Large intestine (tissue), 3 donors: Measurements from ENCODE around the gene STX4. TPM values are rescaled to one million over a fixed set of nuclear protein-coding genes. Genes with fewer than 3 reads are reported as not detected.

Experiments
- DNase-seq, 2 donors: peaks; one replicate each; pipeline versions ENCODE4 v3.0.0 to v3.0.0-alpha.2; 2013
- H3K27ac ChIP-seq: one replicate; pipeline ENCODE4 v1.5.1; 2013; ENCODE audit warnings: low read length
- H3K27me3 ChIP-seq: 2 replicates; pipeline ENCODE4 v1.6.1; 2013; ENCODE audit warnings: low read length; ENCODE audit not compliant: control insufficient read depth, insufficient read depth
- H3K36me3 ChIP-seq: 2 replicates; pipeline ENCODE4 v1.6.1; 2013; ENCODE audit warnings: low read length; ENCODE audit not compliant: control insufficient read depth, insufficient read depth
- H3K4me1 ChIP-seq: one replicate; pipeline ENCODE4 v1.6.1; 2013; ENCODE audit warnings: low read length; ENCODE audit not compliant: control insufficient read depth, insufficient read depth
- H3K4me3 ChIP-seq: one replicate; pipeline ENCODE4 v1.5.1; 2013; ENCODE audit warnings: low read length
- H3K9me3 ChIP-seq: one replicate; pipeline ENCODE4 v1.6.1; 2013; ENCODE audit warnings: mild to moderate bottlenecking, low read depth, low read length, moderate library complexity; ENCODE audit not compliant: control insufficient read depth
- WGBS: methylation state at CpG from one replicate; pipeline ENCODE4 v1.1.5; 2013; ENCODE audit warnings: low lambda C conversion rate; ENCODE audit not compliant: insufficient coverage; 5-methylcytosine and 5-hydroxymethylcytosine counted together
- polyA plus RNA-seq: library from polyadenylated mRNA; unstranded; fragments of 120-200 nt; gene quantifications from one replicate; pipeline ENCODE4 v1.2.1, GENCODE V29; 2013

The STX4 gene
- polyA plus RNA-seq, 1 donor = 76.6 TPM

DNA sequence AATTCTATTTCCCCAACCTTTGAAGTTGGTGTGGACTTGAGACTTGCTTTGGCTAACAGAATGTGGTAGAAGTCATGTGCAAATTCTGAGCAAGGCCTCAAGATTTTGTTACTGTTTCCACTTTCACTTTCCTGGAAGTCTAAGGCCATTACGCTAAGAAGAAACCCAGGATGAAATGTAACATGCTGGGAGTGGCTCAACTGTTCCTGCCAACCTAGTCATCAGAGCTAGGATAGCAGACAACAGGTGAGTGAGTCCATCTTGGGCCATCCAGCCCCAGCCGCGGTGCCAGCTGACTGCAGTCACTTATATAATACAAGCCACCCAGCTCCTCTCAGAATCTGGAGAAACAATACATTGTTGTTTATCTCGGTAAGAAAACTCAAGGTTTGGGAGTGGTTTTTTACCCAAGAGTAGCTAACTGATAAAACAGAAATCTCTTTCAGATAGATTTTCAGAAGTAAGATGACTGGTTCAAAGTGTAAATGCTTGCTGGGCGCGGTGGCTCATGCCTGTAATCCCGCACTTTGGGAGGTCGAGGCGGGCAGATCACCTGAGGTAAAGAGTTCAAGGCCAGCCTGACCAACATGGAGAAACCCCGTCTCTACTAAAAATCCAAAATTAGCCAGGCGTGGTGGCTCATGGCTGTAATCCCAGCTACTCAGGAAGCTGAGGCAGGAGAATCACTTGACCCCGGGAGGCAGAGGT lies 10.7 kb upstream of the STX4 start:
- no peaks in the 10 kb centered on the region for H3K27me3 ChIP-seq
- no peaks in the 10 kb centered on the region for H3K36me3 ChIP-seq
- H3K4me1 ChIP-seq = peaks cover 3% of the 10 kb centered on the region
- H3K4me3 ChIP-seq = no peak overlapping the region
- H3K27ac ChIP-seq = no peak overlapping the region
- peak; percentile 44 to 77 for DNase-seq
- WGBS = 61% methylated on average over 3 of the region's 12 CpGs
- no peaks in the 10 kb centered on the region for H3K9me3 ChIP-seq

DNA sequence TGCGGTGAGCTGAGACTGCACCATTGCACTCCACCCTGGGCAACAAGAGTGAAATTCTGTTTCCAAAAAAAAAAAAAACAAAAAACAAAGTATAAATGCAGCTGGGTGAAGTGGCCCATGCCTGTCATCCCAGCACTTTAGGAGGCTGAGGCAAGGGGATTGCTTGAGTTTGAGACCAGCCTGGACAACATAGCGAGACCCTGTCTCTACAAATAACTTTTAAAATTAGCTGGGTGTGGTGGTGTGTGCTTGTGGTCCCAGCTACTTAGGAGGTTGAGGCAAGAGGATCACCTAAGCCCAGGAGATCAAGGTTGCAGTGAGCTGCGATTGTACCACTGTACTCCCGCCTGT lies 10.1 kb upstream of the STX4 start:
- no peak overlapping the region for H3K27ac ChIP-seq
- no peak overlapping the region for H3K4me3 ChIP-seq
- no peaks in the 10 kb centered on the region for H3K27me3 ChIP-seq
- no peak for DNase-seq
- peaks cover 3% of the 10 kb centered on the region for H3K4me1 ChIP-seq
- WGBS = 100% methylated on average over 1 of the region's 4 CpGs
- H3K36me3 ChIP-seq = no peaks in the 10 kb centered on the region
- no peaks in the 10 kb centered on the region for H3K9me3 ChIP-seq

DNA sequence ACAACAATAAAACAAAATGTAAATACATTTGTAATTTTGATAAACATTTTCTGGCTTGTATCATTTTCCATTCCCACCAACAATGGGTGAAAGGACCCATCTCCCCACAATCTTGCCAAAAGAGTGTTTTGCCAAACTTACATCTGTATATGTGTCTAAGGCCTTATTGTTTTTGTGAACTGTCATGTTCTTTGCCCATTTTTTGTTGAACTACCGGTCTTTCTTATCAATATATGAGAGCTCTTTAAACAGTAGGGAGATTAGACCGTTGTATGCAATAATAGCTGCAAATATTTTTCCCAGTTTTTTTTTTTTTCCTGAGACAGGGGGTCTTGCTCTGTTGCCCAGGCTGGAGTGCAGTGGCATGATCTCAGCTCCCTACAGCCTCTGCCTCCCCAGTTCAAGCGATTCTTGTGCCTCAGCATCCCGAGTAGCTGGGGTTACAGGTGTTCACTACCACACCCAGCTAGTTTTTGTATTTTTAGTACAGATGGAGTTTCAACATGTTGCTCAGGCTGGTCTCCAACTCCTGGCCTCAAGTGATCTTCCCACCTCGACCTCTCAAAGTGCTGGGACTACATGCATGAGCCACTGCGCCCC lies 9.6 kb upstream of the STX4 start:
- WGBS = no CpG with 5 or more reads among the region's 6 CpGs
- no peaks in the 10 kb centered on the region for H3K36me3 ChIP-seq
- H3K4me3 ChIP-seq = no peak overlapping the region
- H3K9me3 ChIP-seq = no peaks in the 10 kb centered on the region
- no peak for DNase-seq
- no peak overlapping the region for H3K27ac ChIP-seq
- H3K4me1 ChIP-seq = peaks cover 3% of the 10 kb centered on the region
- no peaks in the 10 kb centered on the region for H3K27me3 ChIP-seq

DNA sequence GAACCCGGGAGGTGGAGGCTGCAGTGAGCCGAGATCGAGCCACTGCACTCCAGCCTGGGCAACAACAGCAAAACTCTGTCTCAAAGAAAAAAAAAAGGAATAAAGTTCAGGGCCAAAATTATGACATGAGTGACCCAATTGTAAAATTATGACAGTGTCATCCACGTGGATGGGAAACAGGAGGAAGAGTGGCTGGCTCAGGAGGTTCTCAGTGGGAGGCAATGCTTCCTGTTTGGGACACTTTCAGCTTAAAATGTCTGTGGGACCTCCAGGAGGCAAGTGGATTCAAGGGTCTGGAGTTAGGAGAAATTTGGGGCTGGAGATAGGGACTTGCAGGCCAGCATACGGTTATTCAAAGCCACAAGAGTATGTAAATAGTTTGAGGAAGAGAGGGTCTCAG lies 8.0 kb upstream of the STX4 start:
- 83% methylated on average over 1 of the region's 5 CpGs for whole genome bisulfite sequencing
- H3K27me3 ChIP-seq = no peaks in the 10 kb centered on the region
- H3K9me3 ChIP-seq = no peaks in the 10 kb centered on the region
- no peak for DNase-seq
- H3K4me3 ChIP-seq = no peak overlapping the region
- no peaks in the 10 kb centered on the region for H3K36me3 ChIP-seq
- peaks cover 3% of the 10 kb centered on the region for H3K4me1 ChIP-seq
- no peak overlapping the region for H3K27ac ChIP-seq

DNA sequence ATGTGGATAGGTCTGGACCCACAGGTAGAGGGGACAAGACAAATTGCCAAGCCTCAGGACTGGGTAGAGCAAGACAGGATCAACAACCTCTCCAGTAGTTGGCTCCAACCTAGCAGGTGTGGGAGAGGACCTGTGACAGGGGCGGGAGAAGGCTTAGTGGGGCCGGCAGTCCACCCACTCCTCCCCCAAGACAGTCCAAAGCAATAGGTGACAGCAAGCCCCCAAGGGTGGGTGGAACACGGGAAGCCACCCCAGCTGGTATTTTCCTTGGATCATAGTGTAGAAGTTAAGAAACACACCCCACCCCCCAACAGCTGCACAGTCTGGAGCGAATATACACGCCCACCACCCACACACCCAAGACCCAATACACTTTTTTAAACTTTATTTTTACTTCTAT lies 4.1 kb upstream of the STX4 start:
- H3K27ac ChIP-seq = no peak overlapping the region
- H3K9me3 ChIP-seq = peaks cover 2% of the 10 kb centered on the region
- no peak overlapping the region for H3K4me3 ChIP-seq
- H3K4me1 ChIP-seq = peaks cover 2% of the 10 kb centered on the region
- no CpG with 5 or more reads among the region's 5 CpGs for WGBS
- H3K27me3 ChIP-seq = no peaks in the 10 kb centered on the region
- no peak for DNase-seq
- no peaks in the 10 kb centered on the region for H3K36me3 ChIP-seq

DNA sequence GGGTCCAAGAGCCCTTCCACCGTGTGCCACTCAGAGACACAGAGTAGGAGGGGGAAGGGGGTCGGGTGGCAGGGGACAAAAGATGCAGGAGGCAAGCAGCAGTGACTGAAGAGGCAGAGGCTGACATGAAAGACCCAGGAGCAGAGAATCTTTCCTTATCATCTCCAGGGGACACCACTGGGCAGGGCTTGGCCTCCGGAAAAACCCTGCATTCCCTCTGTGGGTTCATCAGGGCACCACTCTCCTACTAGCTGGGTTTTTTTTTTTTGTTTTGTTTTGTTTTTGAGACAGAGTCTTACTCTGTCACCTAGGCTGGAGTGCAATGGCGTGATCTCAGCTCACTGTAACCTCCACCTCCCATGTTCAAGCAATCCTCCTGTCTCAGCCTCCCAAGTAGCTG lies 2.1 kb upstream of the STX4 start:
- Histone ChIP-seq H3K27me3 (no peaks in the 10 kb centered on the region), H3K36me3 (peaks cover 19% of the 10 kb centered on the region), H3K4me1 (peaks cover 5% of the 10 kb centered on the region), H3K9me3 (peaks cover 2% of the 10 kb centered on the region), H3K4me3 (no peak overlapping the region), H3K27ac (no peak overlapping the region)
- WGBS = 80% methylated on average over 1 of the region's 4 CpGs
- DNase-seq = no peak

DNA sequence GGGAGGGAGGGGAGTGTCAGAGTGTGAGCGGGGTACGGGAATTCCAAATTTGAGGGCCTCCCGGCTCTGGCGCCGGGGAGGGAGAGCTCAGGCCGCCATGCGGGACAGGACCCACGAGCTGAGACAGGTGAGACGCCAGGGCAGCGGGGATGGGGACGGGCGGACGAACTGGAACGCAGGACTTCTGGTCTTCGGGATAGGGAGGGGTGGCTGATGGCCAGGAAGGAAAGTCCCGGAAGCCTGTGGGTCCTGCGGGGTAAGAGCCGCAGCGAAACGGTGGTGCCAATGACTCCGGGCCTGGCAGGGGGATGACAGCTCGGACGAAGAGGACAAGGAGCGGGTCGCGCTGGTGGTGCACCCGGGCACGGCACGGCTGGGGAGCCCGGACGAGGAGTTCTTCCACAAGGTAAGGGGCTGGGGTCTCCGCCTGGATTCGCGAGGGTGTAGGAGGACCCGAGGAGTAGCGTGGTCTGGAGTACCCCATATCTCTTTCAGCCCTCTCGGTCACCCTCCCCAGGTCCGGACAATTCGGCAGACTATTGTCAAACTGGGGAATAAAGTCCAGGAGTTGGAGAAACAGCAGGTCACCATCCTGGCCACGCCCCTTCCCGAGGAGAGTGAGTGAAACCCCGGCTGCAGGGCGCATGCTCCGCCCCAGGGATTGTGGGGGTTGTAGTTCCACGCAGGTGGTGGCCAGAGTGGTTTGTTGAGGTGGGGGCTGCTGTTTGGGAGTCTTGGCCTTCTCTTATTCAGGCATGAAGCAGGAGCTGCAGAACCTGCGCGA lies 543 bp downstream of the STX4 start:
- Histone ChIP-seq H3K4me1 (peaks cover 5% of the 10 kb centered on the region), H3K4me3 (peak overlapping the region; percentile 100), H3K9me3 (peaks cover 2% of the 10 kb centered on the region), H3K36me3 (peaks cover 35% of the 10 kb centered on the region), H3K27me3 (no peaks in the 10 kb centered on the region), H3K27ac (peak overlapping the region; percentile 90)
- DNase-seq = peak; percentile 88 to 89
- no CpG with 5 or more reads among the region's 47 CpGs for WGBS

DNA sequence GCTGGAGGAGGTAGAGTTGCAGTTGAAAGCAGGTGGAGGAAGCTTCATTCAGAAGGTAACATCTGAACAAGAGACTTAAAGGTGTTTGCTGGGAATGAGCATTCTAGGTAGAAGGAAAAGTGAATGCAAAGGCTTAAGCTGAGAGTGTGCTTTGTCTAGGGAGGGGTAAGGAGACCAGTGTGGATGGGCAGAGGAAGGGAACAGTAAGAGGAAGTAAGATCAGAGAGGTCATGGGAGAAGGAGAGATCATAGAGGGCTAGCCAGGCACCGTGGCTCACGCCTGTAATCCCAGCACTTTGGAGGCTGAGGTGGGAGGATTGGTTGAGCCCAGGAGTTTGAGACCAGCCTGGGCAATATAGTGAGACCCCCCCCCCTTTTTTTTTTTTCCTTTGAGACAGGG lies 3.3 kb downstream of the STX4 start:
- no peak for DNase-seq
- Histone ChIP-seq H3K4me1 (peaks cover 5% of the 10 kb centered on the region), H3K27me3 (no peaks in the 10 kb centered on the region), H3K9me3 (peaks cover 2% of the 10 kb centered on the region), H3K27ac (no peak overlapping the region), H3K36me3 (peaks cover 52% of the 10 kb centered on the region), H3K4me3 (no peak overlapping the region)
- WGBS = no CpG with 5 or more reads among the region's 2 CpGs

DNA sequence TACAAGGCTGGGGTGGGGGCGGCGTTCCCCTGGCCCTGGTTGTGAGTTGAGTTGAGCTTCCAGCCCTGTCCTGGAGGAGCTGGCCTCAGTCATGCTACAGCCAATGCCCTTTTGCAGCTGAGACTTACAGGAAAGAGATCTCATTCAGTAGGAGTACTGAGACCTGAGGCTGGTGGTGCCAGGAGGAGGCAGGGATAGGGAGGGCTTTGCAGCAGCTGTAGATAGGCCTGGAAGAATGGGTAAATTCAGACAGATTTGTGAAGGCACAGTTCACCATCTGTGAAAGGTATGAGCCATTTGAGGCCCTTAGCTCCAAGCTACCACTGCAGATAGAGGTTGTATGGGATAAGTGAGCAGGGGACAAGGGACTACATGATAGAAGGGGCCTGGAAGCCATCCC lies 5.6 kb downstream of the STX4 start:
- H3K36me3 ChIP-seq = peaks cover 52% of the 10 kb centered on the region
- DNase-seq = no peak
- WGBS = no CpG with 5 or more reads among the region's 2 CpGs

DNA sequence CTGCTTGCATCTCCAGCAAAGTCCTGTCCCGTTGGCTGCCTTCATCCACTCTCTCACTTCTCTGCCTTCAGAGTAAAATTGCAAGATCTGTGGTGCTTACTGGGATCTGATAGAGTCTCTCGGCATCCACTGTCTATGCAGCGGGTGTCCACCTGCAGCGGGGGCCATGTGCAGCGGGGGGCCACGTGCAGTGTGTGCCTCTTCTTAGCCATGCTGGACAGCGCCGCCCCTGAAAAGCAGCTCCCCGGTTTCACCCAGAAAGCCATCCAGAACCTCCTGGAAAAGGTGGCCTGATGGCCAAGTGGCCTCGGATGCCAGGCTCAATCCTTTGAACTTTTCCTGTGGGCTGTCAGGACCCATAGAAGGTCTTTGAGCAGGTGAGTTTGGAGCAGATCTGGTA lies 9.5 kb downstream of the STX4 start:
- H3K27ac ChIP-seq = no peak overlapping the region
- no peaks in the 10 kb centered on the region for H3K27me3 ChIP-seq
- peaks cover 16% of the 10 kb centered on the region for H3K4me1 ChIP-seq
- H3K9me3 ChIP-seq = no peaks in the 10 kb centered on the region
- H3K4me3 ChIP-seq = no peak overlapping the region
- H3K36me3 ChIP-seq = peaks cover 27% of the 10 kb centered on the region
- WGBS = no CpG with 5 or more reads among the region's 10 CpGs
- no peak for DNase-seq

More for the DNA sequence above, 5.6 kb downstream of the STX4 start:
- H3K27me3 ChIP-seq = no peaks in the 10 kb centered on the region
- no peak overlapping the region for H3K27ac ChIP-seq
- H3K4me3 ChIP-seq = no peak overlapping the region
- H3K9me3 ChIP-seq = no peaks in the 10 kb centered on the region
- H3K4me1 ChIP-seq = peaks cover 16% of the 10 kb centered on the region
